Pons (tissue), 1 donor: ENCODE results near the gene LBHD1.

Source experiments
- DNase-seq: peaks from one replicate; pipeline ENCODE4 v3.0.0-alpha.2; 2016; ENCODE audit warnings: low spot score

LBHD1 gene

DNA sequence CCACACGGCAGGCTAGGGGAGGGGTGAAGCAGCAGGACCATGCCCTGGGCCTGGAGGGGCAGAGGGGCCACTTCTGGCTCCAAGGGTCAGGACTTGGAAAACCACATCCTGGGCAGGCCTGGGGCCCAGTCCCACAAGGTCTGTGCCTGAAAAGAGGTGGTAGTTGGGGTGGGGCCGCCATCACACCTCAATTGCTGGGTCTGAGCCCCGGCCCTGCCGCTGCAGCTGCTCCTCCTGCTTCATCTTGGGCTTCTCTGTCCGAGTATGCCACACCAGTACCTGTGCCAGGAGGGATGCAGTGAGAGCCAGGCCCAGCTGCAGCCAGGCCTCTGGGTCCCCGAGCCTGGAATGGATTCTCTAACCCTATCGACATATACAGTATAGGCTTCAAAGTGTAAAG lies 56.5 kb downstream of the LBHD1 start:
- DNase-seq: no peak

DNA sequence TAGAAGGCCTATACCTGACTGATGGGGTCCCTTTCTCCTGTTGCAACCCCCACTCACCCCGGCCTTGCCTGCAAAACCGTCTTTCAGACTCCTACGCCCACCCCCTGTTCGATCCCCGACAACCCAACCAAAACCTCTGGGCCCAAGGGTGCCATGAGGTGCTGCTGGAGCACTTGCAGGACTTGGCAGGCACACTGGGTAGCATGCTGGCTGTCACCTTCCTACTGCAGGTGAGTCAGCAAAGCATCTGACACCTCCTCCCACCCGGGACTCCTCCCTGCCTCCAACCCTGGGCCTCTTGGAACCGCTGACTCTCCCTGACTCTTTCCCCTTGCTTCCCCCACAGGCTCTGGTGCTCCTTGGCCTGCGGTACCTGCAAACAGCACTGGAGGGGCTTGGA lies 57.8 kb downstream of the LBHD1 start:
- no peak for DNase-seq

DNA sequence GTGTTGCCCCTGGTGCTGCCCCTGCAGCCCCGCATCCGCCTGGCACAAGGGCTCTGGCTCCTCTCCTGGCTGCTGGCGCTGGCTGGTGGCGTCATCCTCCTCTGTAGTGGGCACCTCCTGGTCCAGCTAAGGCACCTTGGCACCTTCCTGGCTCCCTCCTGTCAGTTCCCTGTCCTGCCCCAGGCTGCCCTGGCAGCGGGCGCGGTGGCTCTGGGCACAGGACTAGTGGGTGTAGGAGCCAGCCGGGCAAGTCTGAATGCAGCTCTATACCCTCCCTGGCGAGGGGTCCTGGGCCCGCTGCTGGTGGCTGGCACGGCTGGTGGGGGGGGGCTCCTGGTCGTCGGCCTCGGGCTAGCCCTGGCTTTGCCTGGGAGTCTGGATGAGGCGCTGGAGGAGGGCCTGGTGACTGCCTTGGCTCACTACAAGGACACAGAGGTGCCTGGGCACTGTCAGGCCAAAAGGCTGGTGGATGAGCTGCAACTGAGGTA lies 58.7 kb downstream of the LBHD1 start:
- no peak for DNase-seq
